SW 1271 (cell line): ENCODE measurements around the gene ELAVL2.

Experiments used
- DNase-seq, 2 experiments: peaks; one replicate each; lab custom pipeline; 2025; lab: John Stamatoyannopoulos, UW

Gene ELAVL2

DNA sequence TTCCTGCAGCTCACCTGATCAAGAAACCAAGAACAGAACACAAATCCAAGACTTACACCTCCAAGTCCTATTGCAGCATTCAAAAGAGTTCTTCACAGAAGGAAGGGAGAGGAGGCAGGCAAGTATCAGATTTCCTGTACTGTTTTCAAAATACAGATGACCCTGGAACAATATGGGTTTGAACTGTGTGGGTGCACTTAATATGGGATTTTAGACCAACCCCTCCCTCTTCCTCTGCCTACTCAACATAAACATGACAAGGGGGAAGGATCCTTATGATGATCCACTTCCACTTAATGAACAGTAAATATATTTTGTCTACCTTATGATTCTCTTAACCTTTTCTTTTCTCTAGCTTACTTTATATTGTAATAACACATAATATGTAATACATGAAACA is 104.6 kb downstream of the ELAVL2 start:
- no peak for DNase-seq

DNA sequence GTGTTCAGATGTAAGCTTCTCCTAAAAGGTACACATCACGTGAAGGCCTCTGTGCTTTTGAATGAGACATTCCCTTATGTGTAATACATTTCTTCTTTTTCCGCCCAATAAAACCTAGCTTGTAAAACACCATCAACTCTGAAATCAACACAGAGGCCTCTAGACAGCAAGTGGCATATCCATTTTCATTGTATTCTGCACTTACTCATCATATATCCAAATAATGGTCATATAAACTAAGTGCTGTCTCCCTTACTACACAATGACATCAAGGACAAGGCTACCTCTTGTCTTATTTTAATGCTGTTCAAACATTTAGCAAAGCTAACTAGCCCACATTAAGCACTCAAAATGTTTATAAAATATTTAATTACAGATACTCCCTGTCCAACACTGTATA is 108.5 kb downstream of the ELAVL2 start:
- no peak for DNase-seq

DNA sequence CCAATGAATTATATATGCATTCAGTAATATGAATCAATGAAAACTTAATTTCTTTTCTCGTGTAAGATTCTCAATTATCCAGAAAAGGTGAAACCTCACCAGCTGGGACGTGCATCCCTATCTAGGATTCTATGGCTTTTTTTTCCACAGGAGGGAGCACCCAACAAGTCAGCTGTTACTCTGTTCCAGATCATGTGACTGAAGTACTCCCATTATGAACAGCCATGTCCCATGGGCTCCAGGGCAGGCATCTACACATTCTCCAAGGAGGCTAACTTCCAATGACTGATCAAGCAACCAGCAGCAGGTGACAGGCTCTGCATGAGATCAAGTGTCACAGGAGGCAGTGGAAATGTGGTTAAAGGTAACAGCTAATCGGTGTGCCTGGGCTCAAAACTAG is 118.8 kb downstream of the ELAVL2 start:
- no peak for DNase-seq

DNA sequence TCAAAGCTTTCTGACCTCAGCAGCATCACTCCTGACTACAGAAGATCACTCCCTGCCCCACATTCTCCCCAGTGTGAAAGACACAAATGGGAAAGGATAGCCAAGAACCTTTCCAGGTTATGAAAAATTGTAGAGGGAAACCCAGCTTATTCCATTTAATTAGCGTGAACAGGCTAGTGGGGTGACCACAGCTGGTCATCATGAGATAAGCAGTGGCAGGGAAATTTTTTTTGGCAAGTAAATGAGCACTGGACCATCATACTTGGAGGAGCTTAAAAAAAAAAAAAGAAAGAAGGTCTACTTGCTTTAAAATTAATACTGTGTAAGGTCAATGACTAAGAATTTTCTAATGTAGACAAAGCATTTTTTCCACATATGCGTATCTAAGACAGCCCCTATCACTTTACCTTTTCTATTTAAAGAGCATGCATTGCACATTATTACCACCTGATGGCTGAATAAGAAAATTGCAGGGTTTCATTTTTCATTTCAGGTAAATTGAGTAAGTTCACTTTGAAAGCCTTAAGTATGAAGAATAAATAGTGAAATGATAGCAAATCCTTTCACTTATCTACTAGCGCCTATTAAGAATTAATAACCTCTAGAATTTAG is 123.6 kb downstream of the ELAVL2 start:
- DNase-seq, result no peak

DNA sequence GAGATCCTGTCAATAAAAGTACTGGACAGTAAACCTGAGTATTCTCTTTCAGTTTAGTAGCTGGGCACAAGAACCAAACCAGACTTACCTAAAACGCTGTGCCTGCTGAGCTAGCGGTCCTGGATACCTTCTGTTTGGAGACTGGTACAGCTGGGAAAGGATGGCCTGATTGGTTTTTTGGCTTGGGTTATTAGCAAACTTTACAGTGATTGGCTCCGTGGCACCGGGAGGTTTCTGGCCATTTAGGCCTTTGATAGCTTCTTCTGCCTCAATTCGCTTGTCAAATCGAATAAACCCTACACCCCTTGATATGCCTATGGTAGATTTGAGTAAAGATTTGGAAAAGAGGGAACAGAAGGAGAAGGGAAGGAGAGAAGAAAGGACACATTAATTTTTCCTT is 124.7 kb downstream of the ELAVL2 start:
- no peak for DNase-seq

DNA sequence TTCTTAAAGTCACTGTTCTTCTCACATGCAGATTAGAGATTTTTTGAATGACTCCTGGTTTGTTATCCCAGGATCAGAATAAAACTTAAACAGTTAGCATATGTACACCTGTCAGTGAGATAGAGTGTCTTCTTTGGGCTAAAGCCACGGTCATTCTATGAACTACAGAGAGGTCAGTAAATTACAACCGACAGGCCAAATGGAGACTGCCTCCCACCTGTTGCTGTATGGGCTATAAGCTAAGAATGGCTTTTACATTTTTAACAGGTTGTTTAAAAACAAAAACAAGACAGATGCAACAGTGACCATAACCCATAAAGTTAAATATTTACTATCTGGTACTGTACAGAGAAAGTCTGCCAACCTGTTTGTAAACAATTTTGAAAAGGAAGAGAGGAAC is 125.7 kb downstream of the ELAVL2 start:
- DNase-seq, result no peak

DNA sequence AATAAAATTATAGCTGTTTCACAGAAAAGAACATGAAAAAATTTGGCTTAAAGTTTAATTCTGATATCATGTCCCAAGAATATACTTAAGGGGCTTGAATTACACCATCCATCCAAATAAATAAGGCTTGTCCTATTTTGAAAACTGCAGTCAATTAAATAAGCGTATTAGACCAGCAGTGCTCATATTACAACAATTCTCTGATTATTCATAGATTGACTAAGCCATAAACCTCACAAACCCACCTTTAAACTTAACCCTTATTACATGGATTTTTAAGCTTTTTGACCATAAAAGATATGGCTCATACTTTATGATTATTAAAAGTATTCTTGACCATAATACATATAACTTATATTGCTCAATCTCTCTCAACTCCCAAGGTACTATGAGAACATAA is 127.9 kb downstream of the ELAVL2 start:
- no peak for DNase-seq

DNA sequence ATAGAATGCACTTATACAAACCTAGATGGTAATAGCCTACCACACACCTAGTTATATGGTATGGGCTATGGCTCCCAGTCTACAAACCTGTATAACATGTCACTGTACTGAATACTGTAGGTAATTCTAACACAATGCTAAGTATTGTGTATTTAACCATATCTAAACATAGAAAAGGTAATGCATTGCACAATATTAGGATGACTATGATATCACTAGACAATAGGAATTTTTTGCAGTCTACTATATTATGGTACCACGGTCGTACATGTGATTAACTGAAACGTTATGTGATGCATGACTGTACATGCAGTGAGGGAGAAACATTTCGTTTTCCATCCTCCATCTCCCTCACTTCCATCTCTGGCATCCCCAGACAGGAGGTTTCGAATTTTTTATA is 130.5 kb downstream of the ELAVL2 start:
- no peak for DNase-seq

DNA sequence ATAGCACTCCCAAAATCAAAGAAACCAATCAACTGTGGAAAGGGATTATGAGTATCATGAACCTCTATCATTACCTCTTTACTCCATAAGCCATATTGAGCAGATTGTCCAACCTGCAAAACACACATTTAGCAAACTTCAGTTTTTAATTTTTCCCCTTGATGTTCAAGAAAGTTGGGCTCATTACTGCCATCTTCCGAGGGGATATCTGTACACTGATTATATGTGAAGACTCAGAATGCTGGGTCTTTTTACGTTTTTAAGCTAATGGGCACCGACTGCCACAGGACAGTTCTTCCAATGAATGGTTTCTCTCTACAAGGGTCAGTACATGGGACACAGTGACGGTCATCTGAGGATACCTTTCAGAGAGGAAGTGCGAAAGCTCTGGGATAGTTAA is 132.7 kb downstream of the ELAVL2 start:
- no peak for DNase-seq

DNA sequence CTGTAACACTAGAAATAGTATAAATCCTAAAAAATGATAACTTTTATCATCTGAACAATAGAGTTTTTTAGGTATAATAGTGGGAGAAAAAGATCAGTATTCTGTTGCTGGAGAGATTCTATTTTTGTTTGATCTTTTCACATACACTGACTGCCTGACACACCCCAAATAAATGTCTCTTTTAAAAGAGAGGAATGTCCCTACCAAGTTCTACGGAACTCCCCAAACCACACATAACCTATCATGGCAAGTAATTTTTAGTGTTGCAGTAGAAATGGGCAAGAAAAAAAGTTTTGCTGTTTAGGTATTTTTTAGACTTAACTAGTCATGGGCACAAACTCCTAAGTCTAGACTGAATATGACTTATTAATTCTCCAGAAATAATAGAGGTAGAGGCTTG is 139.1 kb downstream of the ELAVL2 start:
- DNase-seq, result no peak

DNA sequence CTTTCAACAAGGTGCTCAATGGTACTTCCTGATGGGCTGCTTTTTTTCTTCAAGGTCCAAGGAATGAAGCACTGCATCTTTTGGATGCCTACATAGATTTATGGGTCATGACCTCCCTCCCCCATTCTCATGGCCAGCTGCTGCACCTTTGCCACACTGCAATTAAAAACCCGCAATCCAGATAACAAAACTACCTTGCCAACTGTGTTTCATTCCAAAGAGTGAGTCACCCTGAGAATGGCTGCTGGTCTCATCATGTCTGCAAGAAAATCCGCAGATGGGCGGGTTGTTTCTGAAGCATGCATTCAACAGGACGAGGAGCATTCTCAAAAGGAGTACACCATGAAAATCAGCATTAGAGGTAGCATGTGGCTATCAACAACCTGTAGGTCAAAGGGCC is 139.8 kb downstream of the ELAVL2 start:
- DNase-seq, result no peak

DNA sequence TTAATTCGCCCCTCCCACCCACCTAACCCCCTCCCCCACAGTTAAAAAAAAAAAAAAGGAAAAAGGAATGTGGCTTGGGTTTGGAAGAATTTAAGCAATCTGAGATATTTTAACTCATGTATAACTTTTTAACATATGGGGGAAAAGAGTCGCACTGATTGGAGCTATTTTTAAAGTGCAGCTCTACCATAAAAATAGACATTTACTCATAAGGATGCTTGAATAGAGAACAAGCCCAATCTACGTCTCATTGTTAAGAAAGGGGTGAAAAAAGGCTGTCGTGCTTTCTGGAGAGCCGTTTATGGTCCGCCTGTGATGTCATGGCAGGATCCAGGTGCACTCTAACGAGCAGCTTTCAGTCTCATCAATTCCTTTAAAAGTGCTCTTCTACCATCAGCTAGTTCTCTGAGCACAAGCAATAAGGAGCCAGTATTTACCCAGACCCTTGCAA is 142.4 kb downstream of the ELAVL2 start:
- no peak for DNase-seq

DNA sequence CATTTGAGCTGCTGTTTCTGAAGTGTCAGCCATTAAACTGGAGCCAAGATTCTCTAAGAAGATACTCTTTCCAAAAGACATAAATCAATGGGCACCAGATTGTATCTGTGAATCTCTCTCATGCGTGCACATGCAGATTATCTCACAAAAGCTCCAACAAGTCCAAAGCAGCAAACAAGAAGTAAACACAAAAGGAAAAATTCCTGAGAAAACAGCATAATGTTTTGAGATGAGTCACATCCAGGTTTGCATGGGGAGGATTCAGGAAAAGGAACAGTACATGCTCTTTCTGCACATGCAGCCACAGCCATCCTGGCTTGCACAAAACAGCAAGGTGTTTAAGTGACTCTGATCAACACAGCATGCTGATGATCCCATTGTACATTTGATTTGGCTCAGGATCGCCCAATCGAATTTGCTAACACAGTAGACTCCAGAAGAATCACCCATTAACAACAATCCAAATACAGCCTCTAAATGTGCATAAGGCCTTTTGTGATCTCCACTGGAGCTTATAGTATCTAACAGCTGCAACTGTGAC is 143.1 kb downstream of the ELAVL2 start:
- no peak for DNase-seq

DNA sequence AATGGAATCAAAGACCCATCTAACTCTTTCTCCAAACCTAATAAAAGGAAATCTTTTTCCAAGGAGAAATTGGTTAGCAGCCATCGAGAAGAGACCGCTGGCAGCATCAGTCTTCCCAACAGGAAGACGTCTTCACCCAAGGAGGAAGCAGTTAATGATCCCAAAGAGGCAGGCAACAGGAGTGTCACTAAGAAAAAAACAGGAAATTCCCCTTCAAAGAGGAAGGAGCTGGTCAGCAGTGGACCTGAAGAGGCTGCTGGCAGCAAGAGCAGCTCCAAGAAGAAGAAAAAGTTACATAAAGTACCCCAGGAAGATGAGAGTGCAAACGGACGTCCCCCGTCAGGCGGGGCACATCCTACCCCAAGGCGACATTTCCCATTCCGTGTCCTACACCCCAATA is 143.7 kb downstream of the ELAVL2 start:
- DNase-seq, result no peak

DNA sequence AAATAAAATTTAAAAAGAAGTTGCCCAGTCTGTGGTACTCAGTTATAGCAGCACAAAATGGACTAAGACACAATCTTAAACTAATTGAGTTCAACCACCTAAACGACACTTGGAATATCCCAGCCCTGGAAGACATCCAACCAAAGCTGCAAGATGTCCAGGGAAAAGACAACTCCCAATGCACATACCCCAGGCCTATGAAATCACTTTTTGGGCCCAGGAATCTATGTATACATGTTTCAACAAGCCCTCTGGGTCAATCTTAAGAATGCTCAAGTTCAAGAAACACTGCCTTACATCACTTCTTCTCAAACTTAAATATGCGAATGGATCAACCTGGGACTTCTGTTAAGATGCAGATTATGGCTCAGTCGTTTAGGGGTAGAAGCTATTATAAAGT is 148.6 kb downstream of the ELAVL2 start:
- DNase-seq, result no peak

DNA sequence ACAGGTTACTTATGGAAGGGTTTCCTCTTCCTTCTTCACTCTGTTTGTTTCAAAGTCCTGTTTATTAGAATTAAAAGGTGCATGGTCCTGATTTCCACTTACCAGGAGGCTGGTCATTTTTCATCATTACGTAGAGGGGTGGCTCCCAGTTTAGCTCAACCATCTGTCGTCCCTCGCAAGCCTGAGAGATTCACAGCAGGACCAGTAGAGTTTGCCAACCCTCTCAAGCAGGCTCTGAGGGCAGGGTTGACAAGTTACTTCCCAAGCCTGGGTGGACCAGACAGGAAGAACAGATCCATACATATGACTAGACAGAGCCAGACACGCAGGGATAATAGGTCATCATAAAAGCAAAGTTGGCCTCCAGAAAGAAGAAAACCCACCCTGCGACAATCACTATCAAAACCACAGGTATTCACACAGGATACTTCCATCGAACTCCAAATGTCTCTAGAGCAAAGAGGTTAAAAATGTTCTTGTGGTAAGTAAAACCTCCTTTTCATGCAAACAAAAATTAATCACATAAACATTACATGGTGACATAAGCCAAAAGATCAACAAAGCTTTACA is 151.9 kb downstream of the ELAVL2 start:
- DNase-seq, result no peak

DNA sequence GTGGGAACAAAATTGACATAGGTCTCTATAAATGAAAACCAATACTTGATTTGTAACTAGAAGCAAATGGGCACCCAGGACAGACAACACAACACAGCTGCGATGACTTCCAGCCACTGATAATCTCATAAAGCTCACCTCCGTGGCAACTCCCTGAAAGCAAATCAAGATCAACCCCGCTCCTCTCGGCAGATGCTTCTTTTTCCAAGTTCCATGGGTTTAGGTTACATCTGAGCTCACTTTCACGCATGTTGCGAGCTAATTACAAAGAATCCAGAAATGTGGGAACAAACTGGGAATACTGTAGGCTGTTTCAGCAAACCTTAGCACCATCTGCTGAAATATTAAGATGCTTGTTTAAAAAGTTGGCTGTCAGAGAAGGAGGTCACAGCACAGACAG is 153.9 kb downstream of the ELAVL2 start:
- no peak for DNase-seq

DNA sequence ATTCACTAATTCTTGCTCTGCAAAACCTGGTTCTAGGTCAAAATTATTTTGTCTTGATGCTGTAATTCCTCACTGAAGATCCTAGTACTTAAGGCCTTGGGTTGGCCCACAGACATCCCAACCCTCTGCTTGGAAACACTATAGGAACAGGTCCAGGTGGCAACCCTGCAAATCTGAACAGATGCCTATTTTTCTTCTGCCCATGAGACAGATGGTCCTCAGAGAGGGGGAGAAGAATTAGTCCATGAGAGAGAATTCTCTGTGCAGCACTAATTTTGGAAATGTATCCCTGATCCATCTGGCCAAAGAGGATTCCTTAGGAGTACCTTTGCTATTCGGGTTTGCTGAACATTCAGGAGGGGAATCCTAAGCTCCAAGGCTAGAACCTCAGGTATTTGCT is 156.3 kb downstream of the ELAVL2 start:
- no peak for DNase-seq

DNA sequence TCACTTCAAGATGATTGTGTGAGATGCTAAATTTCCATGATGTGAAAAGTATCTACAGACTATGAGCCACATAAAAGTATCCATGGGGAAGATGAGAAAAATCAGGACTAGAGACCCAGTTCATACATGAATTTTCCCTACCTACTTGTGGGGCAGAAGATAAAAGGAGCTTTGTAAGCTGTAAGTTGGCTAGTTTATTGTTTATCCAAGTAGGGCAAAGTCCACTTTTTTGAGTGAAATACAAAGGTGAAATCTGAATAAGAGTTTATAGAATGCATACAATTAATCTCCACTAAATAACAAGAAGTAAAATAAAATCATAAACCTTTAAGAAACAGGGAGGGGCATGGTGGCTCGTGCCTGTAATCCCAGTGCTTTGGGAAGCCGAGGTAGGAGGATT is 160.4 kb downstream of the ELAVL2 start:
- DNase-seq, result no peak

DNA sequence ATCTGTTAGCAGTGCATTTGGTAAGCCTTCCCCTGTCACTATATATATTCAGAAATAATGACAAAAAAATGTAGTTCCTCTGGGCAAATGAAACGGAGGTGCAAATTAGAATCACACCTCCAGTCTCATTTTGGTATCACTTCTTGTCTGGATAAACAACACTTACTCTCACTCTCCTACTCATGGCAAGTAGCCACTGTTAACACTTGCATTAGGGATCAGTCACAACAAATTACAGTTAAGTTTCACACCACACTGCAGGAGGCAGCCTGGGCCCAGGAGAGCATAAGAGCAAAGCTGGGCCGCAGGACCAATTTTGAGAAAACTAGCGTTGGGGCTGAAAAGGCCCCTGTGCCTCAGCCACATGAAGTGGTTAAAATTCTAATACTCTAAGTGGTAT is 161.0 kb downstream of the ELAVL2 start:
- no peak for DNase-seq

DNA sequence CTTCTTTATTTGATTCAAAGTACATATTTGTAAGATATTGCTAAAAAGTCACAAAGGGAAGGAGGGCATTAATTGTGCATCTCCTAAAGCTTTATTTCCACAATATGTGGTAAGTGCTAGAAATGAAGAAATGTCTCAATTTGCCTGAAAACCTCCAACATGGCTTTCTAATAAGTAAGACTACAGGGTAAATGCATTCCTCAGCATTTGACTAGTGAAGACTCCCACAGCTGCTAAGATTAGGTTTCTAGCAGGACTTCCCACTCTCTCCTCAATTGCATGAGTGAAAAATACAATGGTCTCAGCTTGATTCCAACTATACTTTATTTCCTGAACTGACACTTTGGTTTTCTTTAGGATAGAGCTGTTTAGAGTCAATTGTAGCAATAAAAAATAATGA is 162.1 kb downstream of the ELAVL2 start:
- DNase-seq, result no peak

DNA sequence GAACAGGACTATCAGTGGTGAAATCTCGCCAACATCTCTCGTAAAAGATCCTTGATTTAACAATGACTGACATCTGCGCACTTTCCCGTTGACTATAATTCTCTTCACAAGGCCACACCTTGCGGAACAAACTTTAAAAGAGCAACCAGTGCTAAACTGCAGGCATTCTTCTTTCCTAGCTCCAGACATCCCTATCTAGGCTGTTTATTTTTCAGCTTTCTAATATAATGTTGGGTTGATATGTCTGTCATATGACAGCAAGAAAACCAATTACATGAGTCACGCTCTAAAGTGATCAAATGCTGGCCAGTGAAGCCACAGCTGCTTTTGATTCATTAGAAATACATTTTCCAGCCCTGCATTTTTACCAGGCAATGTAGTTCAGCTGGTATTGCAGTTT is 162.5 kb downstream of the ELAVL2 start:
- DNase-seq, result no peak

DNA sequence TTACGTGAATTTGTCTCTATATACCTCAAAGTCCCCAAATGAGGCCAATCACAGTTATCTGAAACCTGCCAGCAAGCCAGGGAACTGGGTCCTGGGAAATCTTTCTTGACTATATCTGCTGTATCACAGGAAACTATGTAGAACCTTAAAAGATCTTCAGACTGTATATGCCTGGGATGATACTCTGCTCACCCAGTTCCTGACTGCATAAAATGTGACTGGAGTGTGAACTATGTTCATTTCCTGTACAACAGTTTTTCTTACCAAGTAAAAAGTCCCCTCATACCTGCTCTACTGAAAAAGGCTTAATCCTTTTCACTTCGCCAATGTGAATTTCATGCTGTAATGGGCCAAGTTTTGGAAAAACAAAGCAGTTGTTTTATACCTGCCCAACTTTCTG is 162.9 kb downstream of the ELAVL2 start:
- DNase-seq, result no peak

DNA sequence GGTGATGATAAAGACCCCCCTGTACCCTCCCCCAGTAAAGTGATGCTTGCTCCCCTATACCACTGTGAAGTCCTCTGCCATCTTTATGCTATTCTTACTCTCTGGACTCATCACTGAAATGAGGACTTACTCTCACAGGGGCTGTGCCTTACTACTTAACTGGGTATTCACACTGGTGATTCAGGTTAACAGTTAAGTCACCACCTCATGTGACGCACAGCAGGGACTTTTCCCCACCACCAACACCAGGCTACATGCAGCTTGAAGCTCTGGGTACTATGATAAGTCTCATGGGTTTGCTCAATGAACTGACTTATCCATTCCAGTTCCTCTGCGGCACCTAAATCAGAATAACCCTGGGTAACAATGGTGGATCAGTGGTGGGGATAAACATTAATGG is 163.7 kb downstream of the ELAVL2 start:
- no peak for DNase-seq
